Measurements from ENCODE around the gene SFRP2. TPM values are rescaled to one million over a fixed set of nuclear protein-coding genes. Genes with fewer than 3 reads are reported as not detected.

The SFRP2 gene
- total RNA-seq, 1 donor from 2014 or later: not detected

GRCh38 chr4:153798420-153798819, 9.5 kb upstream of the SFRP2 start:
- DNase-seq (ENCODE audit: low read depth, low spot score): no peak

DNA sequence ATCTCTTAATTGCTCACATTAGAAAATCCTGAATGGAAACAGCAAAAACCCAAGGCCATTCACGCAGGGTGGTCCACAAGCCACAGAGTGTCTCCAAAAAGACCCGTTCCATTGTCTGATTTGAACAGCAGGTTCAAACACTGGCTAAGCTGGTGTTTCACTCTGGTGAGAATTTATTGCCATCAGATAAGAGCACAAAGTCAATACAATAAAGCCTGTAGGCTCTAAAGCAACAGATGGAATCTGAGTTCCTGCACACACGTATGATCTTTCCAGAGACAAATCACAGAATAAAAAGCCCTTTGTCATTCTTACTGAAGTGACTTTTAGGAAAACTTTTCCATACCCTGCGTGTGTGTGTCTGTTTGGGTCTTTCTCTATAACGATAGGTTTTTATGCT, 5.1 kb upstream of the SFRP2 start:
- no peak for DNase-seq (ENCODE audit: low read depth, low spot score)

DNA sequence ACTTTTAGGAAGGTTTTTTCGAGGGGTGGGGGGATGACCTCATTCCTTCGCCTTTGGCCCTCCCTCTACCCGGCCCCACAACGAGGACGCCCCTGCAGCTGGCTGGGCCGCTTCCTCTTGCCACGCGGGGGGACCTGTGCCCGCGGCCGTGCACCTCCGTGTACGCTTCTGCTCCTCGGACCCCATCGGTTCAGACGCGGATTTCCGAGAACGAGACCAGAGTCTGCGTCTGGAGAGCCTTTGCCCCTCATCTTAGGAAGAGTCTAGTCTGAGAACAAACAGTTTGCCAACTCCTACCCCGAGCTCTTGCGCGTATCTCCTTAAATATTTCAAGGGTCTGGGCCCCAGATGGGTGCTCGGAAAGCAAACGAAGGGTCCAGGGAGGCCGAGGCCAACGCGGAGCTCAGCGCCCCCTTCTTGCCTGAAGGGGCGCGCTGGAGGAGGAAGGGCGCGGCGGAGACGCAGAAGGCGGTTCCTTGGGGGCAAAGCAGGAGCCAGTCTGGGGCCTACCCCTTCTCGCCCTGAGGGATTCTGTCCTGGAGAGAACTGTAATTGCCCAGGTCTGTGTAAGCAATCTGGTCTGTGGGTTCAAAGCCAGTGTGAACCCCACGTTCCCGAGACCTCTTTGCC, 3.9 kb upstream of the SFRP2 start:
- DNase-seq (ENCODE audit: low read depth, low spot score): no peak

GRCh38 chr4:153791746-153792617, 3.1 kb upstream of the SFRP2 start:
- DNase-seq (ENCODE audit: low read depth, low spot score): no peak

GRCh38 chr4:153790962-153791551, 2.2 kb upstream of the SFRP2 start:
- DNase-seq (ENCODE audit: low read depth, low spot score): no peak

DNA sequence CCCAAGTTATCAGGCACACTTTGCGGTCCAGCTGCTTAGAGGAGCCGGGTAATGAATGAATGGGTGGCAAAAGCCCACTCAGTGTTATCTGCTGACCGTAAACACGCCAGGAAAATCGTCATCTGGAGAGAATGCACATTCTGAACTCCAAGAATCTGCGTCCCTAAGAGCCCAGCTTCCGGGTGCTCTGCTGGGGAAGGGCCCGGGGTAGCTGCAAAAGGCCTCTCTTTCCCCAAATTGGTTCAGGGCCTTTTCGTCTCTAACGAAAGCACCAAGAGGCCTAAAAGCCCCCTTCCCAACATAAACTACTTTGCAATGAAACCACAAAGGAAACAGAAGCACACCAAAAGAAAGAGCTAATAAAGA, 1.6 kb upstream of the SFRP2 start:
- no peak for DNase-seq (ENCODE audit: low read depth, low spot score)

DNA sequence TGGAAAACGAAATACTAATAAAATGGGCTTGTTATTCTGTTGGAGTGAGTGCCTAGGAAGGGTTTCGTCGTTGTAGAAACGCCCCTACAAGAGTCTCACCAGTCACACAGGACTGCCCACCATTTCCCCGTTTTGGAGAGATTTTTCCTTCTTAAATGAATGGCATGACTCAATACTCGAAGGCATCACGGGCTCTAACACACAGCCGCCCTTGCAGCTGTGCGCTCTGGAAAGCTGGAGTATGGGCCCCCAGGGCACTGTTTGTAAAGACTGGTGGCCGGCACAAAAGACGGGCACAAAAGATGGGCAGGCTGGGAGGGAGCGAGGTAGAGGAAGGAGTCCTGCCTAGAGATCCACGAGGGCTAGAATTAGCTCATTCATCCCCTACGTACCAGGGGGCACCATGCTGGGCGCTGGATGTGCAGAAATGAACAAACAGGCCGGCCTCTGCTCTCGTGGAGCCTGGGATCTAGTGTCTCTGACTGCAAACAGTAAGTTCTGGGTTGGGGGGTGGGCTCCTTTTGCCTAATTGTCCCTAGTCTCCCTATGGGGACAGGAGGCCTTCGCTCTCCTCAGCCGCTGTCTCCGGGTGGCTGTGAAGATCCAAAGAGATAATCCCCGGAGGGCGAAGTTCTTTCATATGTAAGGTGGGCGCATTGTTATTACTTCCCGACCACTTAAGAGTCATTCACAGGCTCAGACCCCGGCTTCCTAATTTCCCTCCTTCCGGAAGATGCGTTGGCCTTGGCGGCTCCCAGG, 1.0 kb upstream of the SFRP2 start:
- no peak for DNase-seq (ENCODE audit: low read depth, low spot score)

DNA sequence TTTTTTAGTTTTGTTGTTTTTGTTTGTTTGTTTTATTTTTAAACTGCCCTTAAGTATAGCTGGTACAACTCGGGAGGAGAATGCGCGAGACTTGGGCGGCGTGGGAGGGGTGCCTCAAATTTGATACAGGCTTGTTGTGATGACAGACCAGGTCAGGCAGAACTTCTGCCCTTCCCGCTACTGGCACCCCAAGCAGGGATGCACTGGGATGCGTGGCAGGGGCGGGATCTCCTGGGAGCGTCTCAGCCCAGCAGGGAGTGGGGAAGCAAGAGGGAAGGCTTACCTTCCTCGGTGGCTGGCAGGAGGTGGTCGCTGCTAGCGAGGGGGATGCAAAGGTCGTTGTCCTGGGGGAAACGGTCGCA, 851 bp downstream of the SFRP2 start:
- no peak for DNase-seq (ENCODE audit: low read depth, low spot score)

GRCh38 chr4:153787575-153787974, 1.3 kb downstream of the SFRP2 start:
- DNase-seq (ENCODE audit: low read depth, low spot score): no peak

DNA sequence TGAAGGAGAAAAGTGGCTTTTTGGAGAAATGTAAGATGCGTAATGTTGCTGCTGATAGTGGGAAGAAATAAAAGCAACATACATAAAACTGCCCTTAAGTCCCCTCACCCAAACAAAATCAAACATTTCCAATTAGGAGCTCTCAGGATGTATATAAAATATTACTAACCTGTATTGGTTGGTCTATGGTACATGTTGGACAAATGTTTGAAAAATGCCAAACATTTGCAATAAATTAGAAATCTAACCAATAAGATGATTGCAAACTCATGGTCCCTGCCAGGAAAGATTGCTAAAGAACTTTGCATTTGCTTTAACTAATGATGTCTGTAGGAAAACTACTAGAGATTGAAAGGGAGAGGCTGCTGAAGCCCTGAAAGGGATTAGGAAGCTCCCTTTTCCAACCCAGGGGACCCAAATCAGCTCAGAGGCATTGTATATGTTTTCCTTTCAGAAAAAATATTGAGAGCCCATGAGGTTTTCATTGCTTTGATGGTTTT, 1.8 kb downstream of the SFRP2 start:
- DNase-seq (ENCODE audit: low read depth, low spot score): no peak

- no peak for DNase-seq (ENCODE audit: low read depth, low spot score)
These were observed 2.8 kb downstream of the SFRP2 start for GRCh38 chr4:153785910-153786721.

DNA sequence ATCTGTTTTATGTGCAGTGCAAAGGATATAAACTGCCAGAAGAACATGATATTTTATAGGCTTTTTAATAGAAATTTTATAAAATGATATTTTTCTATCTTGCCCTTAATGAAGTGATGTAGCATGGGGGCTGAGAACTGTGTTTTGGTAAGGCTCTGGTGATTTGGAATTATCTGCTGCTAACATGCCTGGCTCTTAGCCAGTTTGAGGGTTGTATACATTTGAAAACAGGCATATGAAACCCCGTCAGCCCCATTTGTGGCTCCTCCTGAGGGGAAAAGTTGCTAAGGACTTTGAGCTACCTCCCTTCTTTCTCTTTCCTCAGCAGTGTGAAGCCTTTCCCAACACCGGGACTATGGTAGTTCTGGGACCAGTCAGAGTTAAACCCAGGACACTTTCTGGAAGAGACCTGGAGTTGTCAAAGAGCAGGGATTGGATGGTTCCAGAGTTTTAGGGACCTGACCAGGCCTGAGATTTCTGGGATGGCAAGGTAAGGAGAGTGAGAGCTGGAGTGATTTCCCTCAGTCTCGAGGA, 4.7 kb downstream of the SFRP2 start:
- DNase-seq (ENCODE audit: low read depth, low spot score): no peak

DNA sequence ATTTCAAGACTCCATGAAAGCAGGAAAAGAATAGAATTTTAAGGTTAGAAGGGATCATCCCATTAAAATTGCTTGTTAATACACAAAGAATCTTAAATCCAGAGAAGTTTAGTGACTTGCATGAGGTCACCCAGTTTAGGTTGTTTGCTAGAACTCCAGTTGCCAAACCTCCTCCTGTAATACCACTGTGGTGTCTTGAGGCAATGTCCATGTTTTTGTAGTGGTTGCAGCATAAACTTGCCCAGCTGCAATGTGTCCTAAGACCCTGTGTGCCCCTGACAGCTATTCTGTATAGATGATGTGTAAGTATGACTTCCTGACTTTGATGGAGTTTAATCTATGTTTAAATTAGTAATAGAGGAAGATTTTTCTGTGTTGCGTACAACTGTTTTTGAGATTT, 6.3 kb downstream of the SFRP2 start:
- no peak for DNase-seq (ENCODE audit: low read depth, low spot score)

- DNase-seq (ENCODE audit: low read depth, low spot score): no peak
These were observed 7.0 kb downstream of the SFRP2 start for GRCh38 chr4:153781717-153782416.

- no peak for DNase-seq (ENCODE audit: low read depth, low spot score)
These were observed 7.6 kb downstream of the SFRP2 start for GRCh38 chr4:153781280-153781679.

- DNase-seq (ENCODE audit: low read depth, low spot score): no peak
These were observed 8.0 kb downstream of the SFRP2 start for GRCh38 chr4:153780876-153781275.

- DNase-seq (ENCODE audit: low read depth, low spot score): no peak
These were observed 8.7 kb downstream of the SFRP2 start for GRCh38 chr4:153780221-153780620.

DNA sequence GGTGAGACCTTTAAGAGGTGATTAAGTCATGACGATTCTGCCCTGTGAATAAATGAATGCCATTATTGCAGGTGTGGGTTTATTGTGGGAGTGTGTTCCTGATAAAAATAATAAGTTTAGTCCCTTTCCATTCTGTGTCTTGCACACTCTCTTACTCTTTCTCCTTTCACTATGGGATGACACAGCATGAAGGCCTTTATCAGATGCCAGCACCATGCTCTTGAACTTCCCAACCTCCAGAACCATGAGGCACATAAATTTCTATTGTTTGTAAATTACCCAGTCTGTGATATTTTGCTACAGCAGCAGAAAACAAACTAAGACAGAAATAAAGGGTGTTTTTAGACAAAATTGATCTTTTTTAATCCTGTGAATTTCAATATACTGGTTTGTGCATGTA, 10.5 kb downstream of the SFRP2 start:
- no peak for DNase-seq (ENCODE audit: low read depth, low spot score)

- DNase-seq (ENCODE audit: low read depth, low spot score): no peak
These were observed 11.5 kb downstream of the SFRP2 start for GRCh38 chr4:153777421-153777820.

GRCh38 chr4:153776601-153777000, 12.3 kb downstream of the SFRP2 start:
- no peak for DNase-seq (ENCODE audit: low read depth, low spot score)
